ENCODE data around the gene LMBR1.

DNA sequence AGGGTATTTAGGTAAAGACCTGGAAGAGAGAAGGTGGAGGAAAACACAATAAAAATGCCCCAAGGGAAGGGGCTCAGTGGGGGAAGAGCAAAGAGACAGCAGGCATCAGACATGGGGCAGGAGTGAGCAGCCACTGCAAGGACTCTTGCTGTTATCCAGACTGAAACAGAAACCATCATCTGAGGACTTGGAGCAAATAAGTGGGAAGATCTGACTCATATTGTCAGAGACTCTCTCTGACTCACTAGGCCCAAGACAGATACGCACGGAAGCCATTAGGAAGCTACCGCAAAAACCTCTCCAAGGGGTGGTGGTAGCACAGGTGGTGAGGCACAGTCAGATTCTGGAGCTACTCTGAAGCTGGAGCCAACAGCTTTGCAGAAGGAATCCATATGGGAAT is 141.7 kb downstream of the LMBR1 start:
- TF ChIP-seq, protein P1, sequence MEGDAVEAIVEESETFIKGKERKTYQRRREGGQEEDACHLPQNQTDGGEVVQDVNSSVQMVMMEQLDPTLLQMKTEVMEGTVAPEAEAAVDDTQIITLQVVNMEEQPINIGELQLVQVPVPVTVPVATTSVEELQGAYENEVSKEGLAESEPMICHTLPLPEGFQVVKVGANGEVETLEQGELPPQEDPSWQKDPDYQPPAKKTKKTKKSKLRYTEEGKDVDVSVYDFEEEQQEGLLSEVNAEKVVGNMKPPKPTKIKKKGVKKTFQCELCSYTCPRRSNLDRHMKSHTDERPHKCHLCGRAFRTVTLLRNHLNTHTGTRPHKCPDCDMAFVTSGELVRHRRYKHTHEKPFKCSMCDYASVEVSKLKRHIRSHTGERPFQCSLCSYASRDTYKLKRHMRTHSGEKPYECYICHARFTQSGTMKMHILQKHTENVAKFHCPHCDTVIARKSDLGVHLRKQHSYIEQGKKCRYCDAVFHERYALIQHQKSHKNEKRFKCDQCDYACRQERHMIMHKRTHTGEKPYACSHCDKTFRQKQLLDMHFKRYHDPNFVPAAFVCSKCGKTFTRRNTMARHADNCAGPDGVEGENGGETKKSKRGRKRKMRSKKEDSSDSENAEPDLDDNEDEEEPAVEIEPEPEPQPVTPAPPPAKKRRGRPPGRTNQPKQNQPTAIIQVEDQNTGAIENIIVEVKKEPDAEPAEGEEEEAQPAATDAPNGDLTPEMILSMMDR (IDR thresholded peaks at IDR 0.05; ENCODE audit: low read depth, low read length, poor library complexity, severe bottlenecking) = no peak
- no peak for TF ChIP-seq EZH2phosphoT487 (IDR thresholded peaks at IDR 0.05; ENCODE audit: borderline replicate concordance, low read length)

Measured in DOHH2 (cell line).